WTC11 (cell line): Measurements from ENCODE around the gene FRYL. TPM values are rescaled to one million over a fixed set of nuclear protein-coding genes. Genes with fewer than 3 reads are reported as not detected.

Experiments used
- ATAC-seq: fragments of 200-7000 bp; cut with Tn5 transposase; 2 replicates; pipeline ENCODE4 v1.10.0; 2021; ENCODE audit warnings: mild to moderate bottlenecking, moderate library complexity
- CTCF ChIA-PET: fragments of 300-600 bp; sonication (Branson Sonifier 250); formaldehyde crosslinking; loops from one replicate; lab custom pipeline; 2021; ENCODE audit warnings: antibody characterized with exemption; lab: Charles Lee
- POLR2A ChIA-PET: fragments of 350-600 bp; sonication (Branson Sonifier 250); formaldehyde crosslinking; loops from one replicate; lab custom pipeline; 2021; ENCODE audit warnings: antibody characterized with exemption; lab: Charles Lee
- DNase-seq: peaks from one replicate; pipeline ENCODE4 v3.0.0; 2021; ENCODE audit warnings: low spot score
- H3K27ac Mint-ChIP-seq: 2 replicates; pipeline ENCODE4 v1.8.0; 2021; ENCODE audit warnings: mixed read lengths
- H3K27me3 Mint-ChIP-seq: 2 replicates; pipeline ENCODE4 v1.8.0; 2021; ENCODE audit warnings: low read depth, mild to moderate bottlenecking, moderate library complexity, mixed read lengths
- H3K36me3 Mint-ChIP-seq: 2 replicates; pipeline ENCODE4 v1.8.0; 2021; ENCODE audit warnings: mixed read lengths
- H3K4me1 Mint-ChIP-seq: 2 replicates; pipeline ENCODE4 v1.8.0; 2022; ENCODE audit warnings: mixed read lengths
- H3K4me3 Mint-ChIP-seq: 2 replicates; pipeline ENCODE4 v1.8.0; 2021; ENCODE audit warnings: mild to moderate bottlenecking, moderate library complexity, mixed read lengths
- H3K9me3 Mint-ChIP-seq: 2 replicates; pipeline ENCODE4 v1.8.0; 2021; ENCODE audit warnings: mixed read lengths
- CREM ChIP-seq: sonication (generic); formaldehyde crosslinking; IDR thresholded peaks from 2 replicates; pipeline ENCODE4 v1.8.1; 2022; ENCODE audit warnings: mild to moderate bottlenecking, missing genetic modification reagents, moderate library complexity
- FOXJ3 ChIP-seq: sonication (generic); formaldehyde crosslinking; IDR thresholded peaks from 2 replicates; pipeline ENCODE4 v1.9.0; 2021; ENCODE audit warnings: missing genetic modification reagents, mild to moderate bottlenecking, borderline replicate concordance
- FOXP1 ChIP-seq: sonication (generic); formaldehyde crosslinking; IDR thresholded peaks from 2 replicates; pipeline ENCODE4 v1.8.0; 2022; ENCODE audit warnings: missing genetic modification reagents, mild to moderate bottlenecking, moderate library complexity, borderline replicate concordance
- IRF2 ChIP-seq: sonication (generic); formaldehyde crosslinking; IDR thresholded peaks from 2 replicates; pipeline ENCODE4 v1.8.0; 2022; ENCODE audit warnings: low read depth, missing genetic modification reagents, borderline replicate concordance
- MAX ChIP-seq: sonication (generic); formaldehyde crosslinking; IDR thresholded peaks from 2 replicates; pipeline ENCODE4 v1.8.0; 2022; ENCODE audit warnings: mild to moderate bottlenecking, missing genetic modification reagents
- NFE2L1 ChIP-seq: sonication (generic); formaldehyde crosslinking; IDR thresholded peaks from 2 replicates; pipeline ENCODE4 v1.8.1; 2023; ENCODE audit warnings: missing genetic modification reagents
- NFYB ChIP-seq: sonication (generic); formaldehyde crosslinking; conservative IDR thresholded peaks from 2 replicates; pipeline ENCODE4 v1.8.0; 2022; ENCODE audit warnings: low read depth, missing genetic modification reagents
- PRRX2 ChIP-seq: fragments of 250-450 bp; sonication (Bioruptor Pico); IDR thresholded peaks from 2 replicates; pipeline ENCODE4 v1.8.0; 2021; ENCODE audit warnings: mild to moderate bottlenecking
- SMAD4 ChIP-seq: sonication (generic); formaldehyde crosslinking; IDR thresholded peaks from 2 replicates; pipeline ENCODE4 v1.8.0; 2022; ENCODE audit warnings: mild to moderate bottlenecking, missing genetic modification reagents
- TCF7 ChIP-seq: sonication (generic); formaldehyde crosslinking; IDR thresholded peaks from 2 replicates; pipeline ENCODE4 v1.8.0; 2022; ENCODE audit warnings: mild to moderate bottlenecking, low read depth, missing genetic modification reagents, moderate library complexity
- TEAD1 ChIP-seq: sonication (generic); formaldehyde crosslinking; IDR thresholded peaks from 2 replicates; pipeline ENCODE4 v1.8.0; 2022; ENCODE audit warnings: mild to moderate bottlenecking, missing genetic modification reagents
- TP53 ChIP-seq: sonication (generic); formaldehyde crosslinking; IDR thresholded peaks from 2 replicates; pipeline ENCODE4 v1.8.1; 2023; ENCODE audit warnings: mild to moderate bottlenecking, missing genetic modification reagents
- ZNF317 ChIP-seq: sonication (generic); formaldehyde crosslinking; IDR thresholded peaks from 2 replicates; pipeline ENCODE4 v1.8.1; 2023; ENCODE audit warnings: low read depth, mild to moderate bottlenecking, moderate library complexity, missing genetic modification reagents, borderline replicate concordance
- ZNF416 ChIP-seq: fragments of 250-450 bp; sonication (Bioruptor Pico); IDR thresholded peaks from 2 replicates; pipeline ENCODE4 v1.9.0; 2021; ENCODE audit warnings: mild to moderate bottlenecking, inconsistent platforms
- total RNA-seq: library from RNA; stranded (reverse); gene quantifications from 3 replicates; pipeline ENCODE4 v1.2.3, GENCODE V29; 2021
- TF ChIP-seq, protein P1 (sequence below): sonication (generic); formaldehyde crosslinking; IDR thresholded peaks from 2 replicates; pipeline ENCODE4 v1.8.1; 2023; ENCODE audit warnings: mild to moderate bottlenecking, missing genetic modification reagents, moderate library complexity
- TF ChIP-seq, protein P2 (sequence below): sonication (generic); formaldehyde crosslinking; IDR thresholded peaks from 2 replicates; pipeline ENCODE4 v1.8.1; 2022; ENCODE audit warnings: missing genetic modification reagents, borderline replicate concordance
- TF ChIP-seq, protein P3 (sequence below): sonication (generic); formaldehyde crosslinking; IDR thresholded peaks from 2 replicates; pipeline ENCODE4 v1.8.1; 2023; ENCODE audit warnings: mild to moderate bottlenecking, missing genetic modification reagents
- TF ChIP-seq, protein P4 (sequence below): sonication (generic); formaldehyde crosslinking; IDR thresholded peaks from 2 replicates; pipeline ENCODE4 v1.8.1; 2022; ENCODE audit warnings: low read depth, missing genetic modification reagents, borderline replicate concordance
- TF ChIP-seq, protein P5 (sequence below): fragments of 250-450 bp; sonication (Bioruptor Pico); IDR thresholded peaks from 2 replicates; pipeline ENCODE4 v1.9.0; 2021; ENCODE audit warnings: mild to moderate bottlenecking, borderline replicate concordance
- TF ChIP-seq, protein P6 (sequence below): fragments of 250-450 bp; sonication (Bioruptor Pico); IDR thresholded peaks from 2 replicates; pipeline ENCODE4 v1.9.0; 2021; ENCODE audit warnings: moderate library complexity, mild to moderate bottlenecking, inconsistent platforms, borderline replicate concordance

FRYL gene
- total RNA-seq, 1 experiment from 2014 or later: 38.7 TPM

DNA sequence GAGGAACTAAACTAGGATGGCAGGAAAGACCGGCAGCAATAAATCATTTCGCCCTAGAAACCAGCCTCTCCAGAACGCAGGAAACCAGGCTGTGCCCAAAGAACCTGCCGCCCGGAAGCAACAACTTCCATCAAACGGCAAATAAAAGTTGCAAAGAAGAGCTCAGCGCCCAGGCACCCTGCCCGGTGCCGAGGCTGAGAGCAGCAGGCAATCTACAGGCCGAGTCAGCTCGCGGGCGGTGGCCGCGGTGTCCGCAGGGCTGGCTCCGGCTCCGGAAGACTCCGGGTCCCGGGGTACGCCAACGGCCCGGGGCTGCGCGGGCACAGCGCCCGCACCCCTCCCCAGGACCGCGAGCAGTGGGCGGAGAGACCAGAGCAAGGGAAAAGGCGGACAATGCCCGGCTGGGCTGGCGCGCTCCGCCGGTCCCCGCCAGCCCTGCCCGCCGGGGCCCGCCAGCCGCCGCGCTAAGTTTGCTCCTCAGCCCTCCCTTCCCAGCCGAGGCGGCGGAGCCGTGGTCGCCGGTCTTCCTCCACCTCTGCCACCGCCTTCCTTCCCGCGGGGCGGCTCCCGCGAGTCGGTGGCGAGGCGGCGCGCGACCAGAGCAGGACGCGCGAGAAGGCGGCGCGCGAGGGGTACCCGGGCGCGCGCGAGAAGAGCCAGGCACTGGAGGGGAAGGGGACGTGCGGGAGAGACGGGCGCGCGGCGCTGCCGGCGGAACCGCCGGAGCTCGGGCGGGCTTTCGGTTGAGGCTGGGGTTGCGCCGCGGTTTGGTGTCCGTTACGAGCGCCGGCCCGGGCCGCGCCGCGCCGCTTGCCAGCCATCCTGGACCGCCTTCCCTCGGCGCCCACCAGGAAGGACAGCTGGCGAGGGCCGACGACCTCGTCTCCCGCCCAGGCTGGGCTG lies 733 bp downstream of the FRYL start (continued):
- peak; percentile 71; the same call in 1 of the 2 replicates for TF ChIP-seq FOXP1 (CRISPR knock-in tag)

- no peak for TF ChIP-seq IRF2 (CRISPR knock-in tag)
- TF ChIP-seq, protein P1, sequence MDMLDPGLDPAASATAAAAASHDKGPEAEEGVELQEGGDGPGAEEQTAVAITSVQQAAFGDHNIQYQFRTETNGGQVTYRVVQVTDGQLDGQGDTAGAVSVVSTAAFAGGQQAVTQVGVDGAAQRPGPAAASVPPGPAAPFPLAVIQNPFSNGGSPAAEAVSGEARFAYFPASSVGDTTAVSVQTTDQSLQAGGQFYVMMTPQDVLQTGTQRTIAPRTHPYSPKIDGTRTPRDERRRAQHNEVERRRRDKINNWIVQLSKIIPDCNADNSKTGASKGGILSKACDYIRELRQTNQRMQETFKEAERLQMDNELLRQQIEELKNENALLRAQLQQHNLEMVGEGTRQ (CRISPR knock-in tag): no peak
- TF ChIP-seq, protein P2, sequence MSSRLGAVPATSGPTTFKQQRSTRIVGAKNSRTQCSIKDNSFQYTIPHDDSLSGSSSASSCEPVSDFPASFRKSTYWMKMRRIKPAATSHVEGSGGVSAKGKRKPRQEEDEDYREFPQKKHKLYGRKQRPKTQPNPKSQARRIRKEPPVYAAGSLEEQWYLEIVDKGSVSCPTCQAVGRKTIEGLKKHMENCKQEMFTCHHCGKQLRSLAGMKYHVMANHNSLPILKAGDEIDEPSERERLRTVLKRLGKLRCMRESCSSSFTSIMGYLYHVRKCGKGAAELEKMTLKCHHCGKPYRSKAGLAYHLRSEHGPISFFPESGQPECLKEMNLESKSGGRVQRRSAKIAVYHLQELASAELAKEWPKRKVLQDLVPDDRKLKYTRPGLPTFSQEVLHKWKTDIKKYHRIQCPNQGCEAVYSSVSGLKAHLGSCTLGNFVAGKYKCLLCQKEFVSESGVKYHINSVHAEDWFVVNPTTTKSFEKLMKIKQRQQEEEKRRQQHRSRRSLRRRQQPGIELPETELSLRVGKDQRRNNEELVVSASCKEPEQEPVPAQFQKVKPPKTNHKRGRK (CRISPR knock-in tag): no peak
- TF ChIP-seq TP53 (CRISPR knock-in tag): no peak
- no peak for TF ChIP-seq PRRX2 (CRISPR knock-in tag)
- no peak for TF ChIP-seq FOXJ3 (CRISPR knock-in tag)
- TF ChIP-seq ZNF416: no peak
- no peak for TF ChIP-seq FOXP1 (CRISPR knock-in tag)
- TF ChIP-seq, protein P3, sequence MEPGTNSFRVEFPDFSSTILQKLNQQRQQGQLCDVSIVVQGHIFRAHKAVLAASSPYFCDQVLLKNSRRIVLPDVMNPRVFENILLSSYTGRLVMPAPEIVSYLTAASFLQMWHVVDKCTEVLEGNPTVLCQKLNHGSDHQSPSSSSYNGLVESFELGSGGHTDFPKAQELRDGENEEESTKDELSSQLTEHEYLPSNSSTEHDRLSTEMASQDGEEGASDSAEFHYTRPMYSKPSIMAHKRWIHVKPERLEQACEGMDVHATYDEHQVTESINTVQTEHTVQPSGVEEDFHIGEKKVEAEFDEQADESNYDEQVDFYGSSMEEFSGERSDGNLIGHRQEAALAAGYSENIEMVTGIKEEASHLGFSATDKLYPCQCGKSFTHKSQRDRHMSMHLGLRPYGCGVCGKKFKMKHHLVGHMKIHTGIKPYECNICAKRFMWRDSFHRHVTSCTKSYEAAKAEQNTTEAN (CRISPR knock-in tag): no peak
- TF ChIP-seq, protein P4, sequence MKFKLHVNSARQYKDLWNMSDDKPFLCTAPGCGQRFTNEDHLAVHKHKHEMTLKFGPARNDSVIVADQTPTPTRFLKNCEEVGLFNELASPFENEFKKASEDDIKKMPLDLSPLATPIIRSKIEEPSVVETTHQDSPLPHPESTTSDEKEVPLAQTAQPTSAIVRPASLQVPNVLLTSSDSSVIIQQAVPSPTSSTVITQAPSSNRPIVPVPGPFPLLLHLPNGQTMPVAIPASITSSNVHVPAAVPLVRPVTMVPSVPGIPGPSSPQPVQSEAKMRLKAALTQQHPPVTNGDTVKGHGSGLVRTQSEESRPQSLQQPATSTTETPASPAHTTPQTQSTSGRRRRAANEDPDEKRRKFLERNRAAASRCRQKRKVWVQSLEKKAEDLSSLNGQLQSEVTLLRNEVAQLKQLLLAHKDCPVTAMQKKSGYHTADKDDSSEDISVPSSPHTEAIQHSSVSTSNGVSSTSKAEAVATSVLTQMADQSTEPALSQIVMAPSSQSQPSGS: no peak
- TF ChIP-seq NFYB (CRISPR knock-in tag): no peak
- no peak for TF ChIP-seq CREM (CRISPR knock-in tag)
- no peak for TF ChIP-seq ZNF317 (CRISPR knock-in tag)
- TF ChIP-seq, protein P5, sequence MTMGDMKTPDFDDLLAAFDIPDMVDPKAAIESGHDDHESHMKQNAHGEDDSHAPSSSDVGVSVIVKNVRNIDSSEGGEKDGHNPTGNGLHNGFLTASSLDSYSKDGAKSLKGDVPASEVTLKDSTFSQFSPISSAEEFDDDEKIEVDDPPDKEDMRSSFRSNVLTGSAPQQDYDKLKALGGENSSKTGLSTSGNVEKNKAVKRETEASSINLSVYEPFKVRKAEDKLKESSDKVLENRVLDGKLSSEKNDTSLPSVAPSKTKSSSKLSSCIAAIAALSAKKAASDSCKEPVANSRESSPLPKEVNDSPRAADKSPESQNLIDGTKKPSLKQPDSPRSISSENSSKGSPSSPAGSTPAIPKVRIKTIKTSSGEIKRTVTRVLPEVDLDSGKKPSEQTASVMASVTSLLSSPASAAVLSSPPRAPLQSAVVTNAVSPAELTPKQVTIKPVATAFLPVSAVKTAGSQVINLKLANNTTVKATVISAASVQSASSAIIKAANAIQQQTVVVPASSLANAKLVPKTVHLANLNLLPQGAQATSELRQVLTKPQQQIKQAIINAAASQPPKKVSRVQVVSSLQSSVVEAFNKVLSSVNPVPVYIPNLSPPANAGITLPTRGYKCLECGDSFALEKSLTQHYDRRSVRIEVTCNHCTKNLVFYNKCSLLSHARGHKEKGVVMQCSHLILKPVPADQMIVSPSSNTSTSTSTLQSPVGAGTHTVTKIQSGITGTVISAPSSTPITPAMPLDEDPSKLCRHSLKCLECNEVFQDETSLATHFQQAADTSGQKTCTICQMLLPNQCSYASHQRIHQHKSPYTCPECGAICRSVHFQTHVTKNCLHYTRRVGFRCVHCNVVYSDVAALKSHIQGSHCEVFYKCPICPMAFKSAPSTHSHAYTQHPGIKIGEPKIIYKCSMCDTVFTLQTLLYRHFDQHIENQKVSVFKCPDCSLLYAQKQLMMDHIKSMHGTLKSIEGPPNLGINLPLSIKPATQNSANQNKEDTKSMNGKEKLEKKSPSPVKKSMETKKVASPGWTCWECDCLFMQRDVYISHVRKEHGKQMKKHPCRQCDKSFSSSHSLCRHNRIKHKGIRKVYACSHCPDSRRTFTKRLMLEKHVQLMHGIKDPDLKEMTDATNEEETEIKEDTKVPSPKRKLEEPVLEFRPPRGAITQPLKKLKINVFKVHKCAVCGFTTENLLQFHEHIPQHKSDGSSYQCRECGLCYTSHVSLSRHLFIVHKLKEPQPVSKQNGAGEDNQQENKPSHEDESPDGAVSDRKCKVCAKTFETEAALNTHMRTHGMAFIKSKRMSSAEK (CRISPR knock-in tag): no peak
- TF ChIP-seq MAX (CRISPR knock-in tag): no peak
- no peak for TF ChIP-seq TEAD1
- TF ChIP-seq, protein P6, sequence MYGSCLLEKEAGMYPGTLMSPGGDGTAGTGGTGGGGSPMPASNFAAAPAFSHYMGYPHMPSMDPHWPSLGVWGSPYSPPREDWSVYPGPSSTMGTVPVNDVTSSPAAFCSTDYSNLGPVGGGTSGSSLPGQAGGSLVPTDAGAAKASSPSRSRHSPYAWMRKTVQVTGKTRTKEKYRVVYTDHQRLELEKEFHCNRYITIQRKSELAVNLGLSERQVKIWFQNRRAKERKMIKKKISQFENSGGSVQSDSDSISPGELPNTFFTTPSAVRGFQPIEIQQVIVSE (CRISPR knock-in tag): no peak
- no peak for TF ChIP-seq NFE2L1 (CRISPR knock-in tag)
- TF ChIP-seq SMAD4 (CRISPR knock-in tag): no peak
- TF ChIP-seq TCF7: no peak
- Mint-ChIP-seq H3K4me1 (peaks cover 49% of the 10 kb centered on the region), H3K27me3 (no peaks in the 10 kb centered on the region), H3K36me3 (no peaks in the 10 kb centered on the region), H3K27ac (peak overlapping the region; percentile 94), H3K4me3 (peak overlapping the region; percentile 94), H3K9me3 (no peaks in the 10 kb centered on the region)
- ATAC-seq (no peak), DNase-seq (no peak)
- CTCF ChIA-PET: interaction anchor here (3.7 kb wide), 1 partner anchor 200 kb away, joined by 23 read pairs; no protein-coding TSS in a partner anchor
- POLR2A ChIA-PET: no interaction called here
Measured at GRCh38 chr4:48778431-48779094, 1.5 kb downstream of the FRYL start.
